GM18867 (cell line): ENCODE measurements around the gene DNMBP.
"Not testable (repeated sequence)": the region's sequence is repeated elsewhere in the genome, so short reads cannot be mapped to it uniquely, and the experiment has no call there.

Source experiments
- ATAC-seq: cut with Tn5 transposase; IDR thresholded peaks from one replicate; pipeline ENCODE4 v1.9.1; 2021; ENCODE audit warnings: mild to moderate bottlenecking, moderate library complexity; ENCODE audit not compliant: unreplicated experiment

The DNMBP gene

DNA sequence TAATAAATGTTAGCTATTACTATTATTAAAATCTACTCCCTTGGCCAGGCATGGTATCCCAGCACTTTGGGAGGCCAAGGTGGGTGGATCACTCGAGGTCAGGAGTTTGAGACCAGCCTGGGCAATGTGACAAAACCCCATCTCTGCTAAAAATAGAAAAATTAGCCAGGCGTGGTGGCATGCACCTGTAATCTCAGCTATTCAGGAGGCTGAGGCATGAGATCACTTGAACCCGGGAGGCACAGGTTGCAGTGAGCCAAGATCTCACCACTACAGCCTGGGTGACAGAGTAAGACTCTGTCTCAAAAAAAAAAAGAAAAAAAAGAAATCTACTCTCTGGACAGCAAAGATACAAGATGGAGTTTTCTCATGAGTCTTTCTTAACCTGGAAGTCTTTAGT is 56.2 kb downstream of the DNMBP start:
- ATAC-seq: not testable (repeated sequence)

DNA sequence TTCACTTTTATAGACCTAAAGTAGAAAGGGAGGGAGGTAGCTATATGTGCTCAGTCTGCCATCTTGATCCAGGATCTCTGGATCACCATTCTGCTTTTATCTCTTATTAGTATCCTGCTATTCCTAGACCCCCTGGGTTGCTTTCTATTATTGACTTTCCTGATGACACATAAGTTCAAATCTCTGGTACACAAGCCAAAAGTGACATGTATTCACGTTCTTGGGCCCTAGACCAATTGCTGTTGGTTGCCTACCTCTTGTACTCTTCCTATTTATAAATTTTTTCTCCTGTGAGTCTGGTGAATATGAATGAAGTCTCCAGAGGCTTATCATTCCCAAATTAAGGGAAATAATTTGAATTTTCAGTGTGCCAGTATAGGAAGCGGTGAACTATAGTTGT is 56.9 kb downstream of the DNMBP start:
- no peak for ATAC-seq

DNA sequence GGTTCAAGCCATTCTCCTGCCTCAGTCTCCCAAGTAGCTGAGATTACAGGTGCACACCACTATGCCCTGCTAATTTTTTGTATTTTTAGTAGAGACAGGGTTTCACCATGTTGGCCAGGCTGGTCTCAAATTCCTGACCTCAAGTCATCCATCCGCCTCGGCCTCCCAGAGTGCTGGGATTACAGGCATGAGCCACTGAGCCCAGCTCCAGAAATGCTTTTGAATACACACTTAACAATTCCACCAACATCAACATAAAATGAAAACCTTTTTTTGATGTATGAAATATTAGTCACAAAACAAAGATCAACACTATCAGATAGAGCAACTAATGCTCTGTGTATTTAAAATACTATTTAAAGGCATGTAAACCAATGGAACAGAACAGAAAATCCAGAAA is 63.7 kb downstream of the DNMBP start:
- ATAC-seq: not testable (repeated sequence)

DNA sequence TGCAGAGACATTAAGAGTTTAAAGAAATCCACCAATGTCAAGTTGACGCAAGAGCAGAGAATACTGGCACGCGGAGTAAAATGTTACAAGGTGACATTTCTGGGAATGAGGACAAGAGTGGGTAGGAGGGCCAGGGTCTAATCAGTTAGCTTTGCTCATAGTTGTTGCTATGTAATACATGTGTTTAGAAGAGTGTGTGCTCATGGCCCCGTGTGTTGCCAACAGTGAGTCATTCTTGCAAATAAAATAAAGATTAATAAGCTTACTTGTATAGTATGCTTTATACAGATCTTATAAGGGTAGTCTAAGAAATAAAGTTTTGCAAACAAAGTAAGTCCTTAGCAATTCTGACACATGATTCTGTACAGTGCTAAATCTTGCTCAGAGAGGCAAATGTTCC is 64.5 kb downstream of the DNMBP start:
- no peak for ATAC-seq

DNA sequence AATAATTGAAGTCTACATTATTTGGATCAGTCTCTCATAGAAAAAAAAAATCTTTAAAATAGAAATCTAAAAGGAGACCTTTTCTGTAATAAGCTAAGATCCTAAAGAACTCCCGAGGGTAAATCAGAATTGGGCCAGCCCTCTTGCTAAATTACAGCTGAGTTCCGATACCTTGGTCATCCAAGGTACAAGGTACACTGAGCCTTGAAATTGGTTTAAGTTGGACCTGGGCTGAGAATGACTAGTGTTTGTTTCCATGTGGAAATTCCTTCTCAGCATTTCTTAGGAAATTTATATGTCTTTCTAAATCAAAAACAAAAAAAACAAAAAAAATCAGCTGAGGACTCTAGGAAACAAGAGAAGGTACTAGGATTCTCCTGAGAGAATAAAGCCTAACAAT is 64.9 kb downstream of the DNMBP start:
- no peak for ATAC-seq

DNA sequence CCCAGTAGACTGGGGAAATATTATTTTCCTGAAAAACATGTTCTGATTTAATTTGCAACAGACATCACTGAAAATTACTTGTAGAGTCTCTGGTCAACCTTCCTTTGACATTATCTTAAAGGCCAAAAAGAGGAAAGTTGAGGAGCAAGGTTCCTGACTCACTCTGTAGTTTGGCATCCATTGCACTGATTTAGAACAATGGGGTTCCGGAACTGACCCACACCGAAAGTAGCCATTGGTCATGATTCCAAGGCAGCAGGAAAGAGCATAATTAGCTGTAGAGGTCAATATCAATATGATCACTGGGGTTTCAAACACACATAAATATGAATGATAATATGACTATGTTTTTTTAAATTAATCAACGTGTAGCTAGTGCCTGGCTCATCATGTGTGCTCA is 65.8 kb downstream of the DNMBP start:
- ATAC-seq: no peak

DNA sequence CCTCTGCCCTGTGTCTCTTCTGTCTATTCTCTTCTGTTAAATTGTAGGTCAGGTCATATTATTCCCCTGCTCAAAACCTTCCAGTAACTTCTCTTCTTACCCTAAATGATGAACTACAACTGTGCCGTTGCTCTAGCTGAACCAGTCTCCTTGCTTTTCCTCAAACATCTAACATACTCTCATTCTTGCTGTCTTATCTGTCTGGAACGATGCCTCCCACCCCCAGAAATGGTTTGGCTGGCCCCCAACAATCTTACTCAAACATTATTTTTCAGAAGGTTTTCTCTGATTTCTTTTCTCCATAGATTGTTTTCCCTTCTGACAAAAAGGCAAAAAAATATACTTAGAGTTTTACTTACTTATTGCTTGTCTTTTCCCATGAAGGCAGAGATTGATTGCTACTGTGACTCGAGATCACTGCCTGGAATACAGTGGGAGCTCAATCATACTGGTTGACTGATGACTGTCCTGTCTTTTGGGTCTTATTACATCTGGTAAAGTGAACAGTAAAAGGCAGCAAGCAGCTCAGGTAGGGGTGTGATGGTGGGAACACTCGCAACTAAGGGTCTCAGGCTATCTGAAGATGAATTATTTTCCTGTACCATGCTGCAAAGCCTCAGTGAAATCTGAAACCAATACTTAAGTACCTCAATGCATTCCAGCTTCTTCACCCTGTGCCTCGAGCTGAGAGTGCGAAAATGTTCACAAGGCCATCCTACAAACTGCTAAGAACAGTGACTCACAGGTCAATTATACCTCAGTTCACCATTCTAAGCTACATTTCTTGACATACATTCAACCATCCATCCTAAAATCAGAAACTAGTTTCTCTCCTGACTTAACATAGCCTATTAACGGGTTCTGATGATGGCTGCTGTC is 67.6 kb downstream of the DNMBP start:
- ATAC-seq: no peak

DNA sequence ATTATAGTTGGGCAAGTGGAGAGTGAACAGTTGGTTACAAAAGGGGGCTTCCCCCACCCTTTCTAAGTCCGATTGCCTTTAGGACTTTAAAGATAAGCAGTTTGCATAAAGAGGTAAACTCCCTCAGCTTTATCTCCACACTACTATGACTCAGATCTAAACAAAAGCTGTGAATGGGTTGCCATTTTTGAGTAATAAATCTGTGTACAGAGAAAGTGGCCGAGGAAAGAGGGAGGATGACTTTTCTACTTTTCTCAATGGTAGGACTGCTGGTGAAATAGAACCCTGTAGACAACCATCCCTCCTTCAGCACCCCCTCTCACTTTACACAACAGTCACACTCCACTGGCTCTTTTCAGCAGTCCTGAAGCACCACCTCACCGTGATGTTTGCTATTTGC is 71.2 kb downstream of the DNMBP start:
- ATAC-seq: peak; percentile 88

DNA sequence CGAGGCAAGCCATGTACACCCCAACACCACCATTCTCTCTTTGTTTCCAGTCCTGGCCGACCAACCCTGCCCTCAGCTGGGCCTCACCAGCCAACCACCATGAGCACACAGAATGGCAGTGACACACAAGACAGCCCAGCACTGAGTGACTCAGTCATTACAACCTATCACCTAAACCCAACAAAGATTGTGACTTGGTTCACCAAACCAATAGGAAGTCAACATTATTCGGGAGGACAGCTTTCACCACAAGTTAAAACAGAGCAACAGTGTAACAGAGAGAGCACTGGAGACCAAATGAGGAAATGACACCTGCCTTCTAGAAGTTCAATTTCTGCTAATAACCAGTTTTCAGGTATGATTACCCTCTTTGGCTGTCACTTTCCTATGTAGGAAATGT is 72.1 kb downstream of the DNMBP start:
- ATAC-seq: peak; percentile 61

DNA sequence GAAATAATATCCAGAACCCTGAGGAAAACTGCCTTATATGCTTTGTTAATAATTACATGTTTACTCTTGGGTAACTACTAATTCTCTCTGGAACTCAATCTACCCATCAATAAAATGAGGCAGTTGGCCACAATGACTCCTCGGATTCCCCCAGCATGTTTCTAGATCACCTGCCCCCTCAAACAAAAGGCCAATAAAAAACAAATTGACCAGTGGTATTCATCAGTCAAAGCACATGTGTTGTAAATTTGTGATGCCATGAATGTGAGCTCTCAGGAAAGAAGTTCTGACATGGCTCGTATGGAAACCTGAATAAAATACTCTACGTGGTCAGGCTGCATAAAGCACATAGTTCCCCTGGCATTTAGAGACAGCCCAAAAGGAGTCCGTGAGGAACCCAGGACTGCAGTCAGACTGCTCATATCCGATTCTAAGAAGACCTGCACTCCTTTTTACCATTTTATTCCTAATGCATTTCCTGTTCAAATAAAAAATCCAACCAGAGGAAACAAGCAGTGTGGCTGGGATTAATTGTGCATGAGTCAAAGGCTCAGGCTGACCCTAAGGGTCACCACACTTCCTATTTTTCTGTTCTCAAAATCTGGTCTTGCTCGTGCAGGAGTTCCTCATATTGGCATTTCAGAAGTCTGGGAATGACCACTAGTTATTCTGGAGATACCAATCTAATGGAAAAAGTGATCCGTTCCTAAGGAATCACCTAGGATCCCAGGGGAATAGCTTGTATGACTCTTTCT is 77.4 kb downstream of the DNMBP start:
- ATAC-seq: not testable (repeated sequence)

DNA sequence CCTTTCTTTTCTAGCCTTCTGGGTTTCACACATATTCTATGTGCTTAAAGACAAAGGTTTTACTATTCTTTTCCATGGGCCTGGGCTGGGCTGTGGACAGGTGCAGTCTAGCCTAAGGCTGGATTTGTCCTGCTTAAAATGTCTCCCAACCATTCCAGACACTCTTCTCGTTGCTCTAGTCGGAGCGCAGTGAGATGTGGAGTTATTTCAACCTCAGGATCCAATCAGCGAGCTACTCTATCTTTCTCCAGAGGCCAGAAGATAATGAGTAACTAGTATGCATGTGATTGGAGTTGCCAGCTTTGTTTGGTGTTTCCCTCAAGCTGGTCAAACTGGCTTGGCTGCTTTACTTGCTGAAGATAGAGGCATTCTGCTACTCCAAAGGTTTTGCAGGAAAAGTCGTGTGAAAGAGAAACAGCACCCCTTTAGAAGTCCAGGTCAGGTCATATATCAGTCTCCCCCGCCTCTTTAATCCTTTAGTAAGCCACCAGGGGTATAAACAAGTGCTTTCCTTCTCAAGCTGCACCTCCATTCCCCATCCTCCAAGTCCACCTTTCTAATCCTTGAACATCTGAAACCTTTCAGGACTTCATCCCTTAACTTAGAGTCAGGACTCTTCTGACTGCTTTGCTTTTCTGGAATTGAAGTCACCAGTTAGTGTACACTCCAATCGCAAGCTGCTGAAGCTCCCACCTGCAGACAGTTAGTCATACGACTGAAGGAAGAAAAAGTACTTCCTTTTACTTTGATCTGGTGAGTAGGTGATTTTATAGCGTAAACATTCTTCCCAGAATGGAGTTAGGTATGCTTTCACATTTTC is 78.8 kb downstream of the DNMBP start:
- no peak for ATAC-seq

DNA sequence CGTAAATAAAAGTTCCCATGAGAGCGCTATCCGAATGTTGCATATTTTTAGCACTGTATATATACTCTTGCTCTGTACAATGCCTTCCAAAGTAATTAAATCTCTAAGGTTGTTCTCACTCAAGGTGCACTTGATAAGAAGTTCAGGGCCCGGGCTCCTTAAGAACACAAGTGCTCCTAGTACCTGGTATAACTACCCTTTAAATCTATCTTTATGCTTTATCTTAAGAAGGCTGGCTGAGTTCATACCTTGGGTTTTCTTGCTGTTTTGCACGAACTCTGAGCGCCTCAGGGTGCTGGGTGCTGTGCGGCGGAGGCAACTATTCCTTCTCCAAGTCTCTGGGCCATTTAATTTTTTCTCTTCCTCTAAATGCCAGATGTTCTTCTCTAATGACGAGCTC is 80.4 kb downstream of the DNMBP start:
- ATAC-seq: no peak

DNA sequence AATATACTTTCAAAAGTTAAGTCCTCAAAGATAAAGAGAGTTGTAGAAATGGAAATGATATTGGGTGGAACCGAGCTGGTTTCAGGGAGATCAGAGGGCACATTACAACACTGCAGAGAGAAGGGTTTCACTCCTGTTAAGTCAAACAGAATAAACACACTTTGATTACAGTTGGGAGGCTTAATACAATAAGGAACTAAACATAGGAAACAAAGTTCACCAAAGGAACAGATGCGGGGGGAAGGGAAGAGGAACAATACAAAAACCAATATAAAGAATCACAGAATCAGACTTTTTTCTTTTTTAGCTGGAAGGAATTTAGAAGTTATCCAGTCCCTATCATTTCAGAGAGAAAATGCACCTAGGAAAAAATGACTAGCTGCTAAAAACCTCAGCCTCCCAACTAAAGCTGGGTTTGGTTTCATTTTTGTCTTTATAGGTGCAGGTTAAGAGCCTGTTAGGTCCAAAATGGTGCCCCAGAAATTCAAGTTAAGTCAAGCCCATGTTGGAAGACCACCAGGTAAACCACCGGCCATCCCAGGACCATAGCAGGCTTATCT is 81.9 kb downstream of the DNMBP start:
- ATAC-seq: no peak

DNA sequence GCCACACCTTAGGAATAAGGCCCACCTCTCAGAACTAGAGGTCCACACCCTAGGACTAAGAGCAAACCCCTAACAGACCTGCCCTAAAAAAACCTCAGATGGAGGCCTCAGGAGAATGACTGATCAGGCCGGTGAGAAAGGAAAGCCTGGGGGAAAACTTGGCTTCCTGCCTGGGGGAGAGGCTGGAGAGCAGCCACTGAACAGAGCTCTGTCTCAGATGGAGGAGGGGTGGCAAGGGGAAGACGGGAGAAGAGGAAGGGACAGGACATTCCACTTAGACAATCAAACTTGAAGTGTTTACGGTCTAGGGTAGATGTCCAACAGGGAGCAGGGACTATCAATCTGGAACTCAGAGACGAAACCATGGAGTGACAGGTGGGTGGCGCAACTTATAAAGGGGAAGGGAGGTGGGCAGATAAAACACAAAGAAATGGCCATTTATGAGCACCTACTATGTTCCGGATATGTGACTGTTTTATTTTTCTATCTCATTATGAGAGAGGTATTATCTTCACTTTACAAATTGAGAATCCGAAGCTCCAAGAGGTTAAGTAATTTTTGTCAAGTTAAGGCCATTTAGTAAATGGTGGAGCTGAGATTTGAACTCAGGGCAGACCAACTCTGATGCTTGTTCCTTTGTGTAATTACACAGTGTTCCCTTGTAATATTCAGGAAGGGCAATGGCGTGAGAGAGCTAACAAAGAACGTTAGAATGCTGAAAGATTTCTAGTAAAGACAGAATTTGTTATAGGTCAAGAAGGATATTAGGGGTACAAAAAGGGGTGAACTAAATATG is 82.6 kb downstream of the DNMBP start:
- ATAC-seq: no peak

DNA sequence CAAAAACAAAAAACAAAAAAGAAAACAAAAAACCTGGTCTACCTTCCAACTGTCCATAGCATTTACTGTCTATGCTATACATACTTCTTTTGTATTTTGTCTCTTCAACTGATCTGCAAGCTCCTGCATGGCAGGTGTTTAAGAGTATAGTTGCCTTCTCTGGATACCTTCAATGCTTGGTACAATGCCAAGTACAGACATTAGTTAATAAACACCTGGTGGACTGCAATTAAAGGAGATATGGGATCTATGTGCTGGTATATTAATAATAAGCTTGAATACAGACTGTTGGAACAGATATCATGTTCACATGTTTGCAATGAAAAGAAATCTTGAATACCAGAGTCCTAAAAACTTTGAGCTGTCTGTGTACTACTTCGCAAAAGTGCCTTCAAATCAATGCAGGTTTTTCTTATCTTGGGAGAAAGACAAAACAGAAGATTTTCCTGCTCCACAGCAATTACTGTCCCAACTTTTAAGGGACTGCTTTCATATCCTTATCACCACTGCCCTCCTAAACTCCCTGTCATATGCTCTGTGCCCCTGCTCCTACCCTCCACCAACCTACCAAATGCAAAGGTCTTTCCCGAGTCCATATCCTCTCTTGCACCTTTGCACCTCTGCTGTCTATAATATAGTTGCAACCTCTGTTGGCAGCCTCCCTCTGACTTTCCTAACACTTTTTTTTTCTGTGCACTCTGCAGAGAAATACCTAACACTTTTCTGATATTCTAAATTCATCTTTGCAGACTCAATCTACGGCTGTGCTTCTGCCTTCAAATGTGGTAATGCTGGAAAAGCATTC is 85.1 kb downstream of the DNMBP start:
- ATAC-seq: no peak

DNA sequence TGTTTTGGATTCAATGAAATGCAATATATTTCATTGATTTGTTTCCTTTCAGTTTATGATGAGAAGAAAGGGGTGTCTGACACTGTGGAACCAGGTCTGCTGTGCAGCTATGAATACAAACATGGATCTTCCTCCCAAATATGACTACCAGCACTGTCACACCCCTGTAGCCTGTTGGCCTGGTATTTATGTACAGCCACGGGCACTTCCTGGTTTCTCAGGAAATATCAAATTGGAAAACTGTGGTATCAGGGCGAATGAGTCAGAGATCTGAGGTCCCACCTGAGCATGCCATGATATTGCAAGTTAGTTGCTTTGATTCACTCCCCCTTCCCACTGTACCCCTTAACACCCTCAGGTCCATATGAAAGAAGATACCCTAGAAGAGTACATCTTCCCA is 87.8 kb downstream of the DNMBP start:
- ATAC-seq: no peak

DNA sequence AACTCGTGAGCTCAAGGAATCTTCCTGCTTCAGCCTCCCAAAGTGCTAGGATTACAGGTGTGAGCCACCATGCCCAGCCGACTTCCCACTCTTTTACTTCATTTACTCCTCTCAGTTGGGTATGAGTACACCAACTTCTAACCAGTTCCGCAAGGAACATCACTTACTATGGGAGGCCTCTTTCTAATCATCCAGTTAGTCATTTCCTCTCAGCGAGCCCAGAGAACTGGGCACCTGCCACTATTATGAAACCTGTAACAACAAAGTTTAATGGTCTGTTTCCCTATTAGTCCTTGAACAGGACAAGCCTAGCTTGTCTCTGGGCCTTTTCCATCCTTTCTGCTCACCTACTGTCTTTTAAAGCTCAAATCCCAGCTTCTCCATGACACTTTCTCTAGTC is 88.8 kb downstream of the DNMBP start:
- ATAC-seq: no peak

DNA sequence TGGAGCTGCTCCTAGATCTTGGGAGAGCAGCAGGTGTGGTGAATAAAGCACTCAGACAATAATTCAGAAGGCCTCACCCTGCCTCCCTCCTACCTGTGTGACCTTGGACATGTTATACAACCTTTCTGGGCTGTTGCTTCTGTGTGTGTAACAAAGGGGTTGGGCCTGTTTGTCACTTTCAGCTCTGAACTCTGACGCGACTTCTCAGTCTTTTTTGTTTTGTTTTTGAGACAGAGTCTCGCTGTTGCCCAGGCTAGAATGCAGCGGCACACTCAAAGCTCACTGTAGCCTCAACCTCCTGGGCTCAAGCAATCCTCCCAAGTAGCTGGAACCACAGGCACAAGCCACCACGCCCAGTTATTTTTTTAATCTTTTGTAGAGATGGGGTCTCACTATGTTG is 89.3 kb downstream of the DNMBP start:
- ATAC-seq: no peak
